WTC11 (cell line): ENCODE measurements around the gene PLXNC1. TPM values are rescaled to one million over a fixed set of nuclear protein-coding genes. Genes with fewer than 3 reads are reported as not detected.

Experiments used
- ATAC-seq: fragments of 200-7000 bp; cut with Tn5 transposase; 2 replicates; pipeline ENCODE4 v1.10.0; 2021; ENCODE audit warnings: mild to moderate bottlenecking, moderate library complexity
- CTCF ChIA-PET: fragments of 300-600 bp; sonication (Branson Sonifier 250); formaldehyde crosslinking; loops from one replicate; lab custom pipeline; 2021; ENCODE audit warnings: antibody characterized with exemption; lab: Charles Lee
- POLR2A ChIA-PET: fragments of 350-600 bp; sonication (Branson Sonifier 250); formaldehyde crosslinking; loops from one replicate; lab custom pipeline; 2021; ENCODE audit warnings: antibody characterized with exemption; lab: Charles Lee
- DNase-seq: peaks from one replicate; pipeline ENCODE4 v3.0.0; 2021; ENCODE audit warnings: low spot score
- H3K27ac Mint-ChIP-seq: 2 replicates; pipeline ENCODE4 v1.8.0; 2021; ENCODE audit warnings: mixed read lengths
- H3K27me3 Mint-ChIP-seq: 2 replicates; pipeline ENCODE4 v1.8.0; 2021; ENCODE audit warnings: low read depth, mild to moderate bottlenecking, moderate library complexity, mixed read lengths
- H3K36me3 Mint-ChIP-seq: 2 replicates; pipeline ENCODE4 v1.8.0; 2021; ENCODE audit warnings: mixed read lengths
- H3K4me1 Mint-ChIP-seq: 2 replicates; pipeline ENCODE4 v1.8.0; 2022; ENCODE audit warnings: mixed read lengths
- H3K4me3 Mint-ChIP-seq: 2 replicates; pipeline ENCODE4 v1.8.0; 2021; ENCODE audit warnings: mild to moderate bottlenecking, moderate library complexity, mixed read lengths
- H3K9me3 Mint-ChIP-seq: 2 replicates; pipeline ENCODE4 v1.8.0; 2021; ENCODE audit warnings: mixed read lengths
- AFF4 ChIP-seq: sonication (generic); formaldehyde crosslinking; IDR thresholded peaks from 2 replicates; pipeline ENCODE4 v1.8.1; 2023; ENCODE audit warnings: mild to moderate bottlenecking, missing genetic modification reagents, borderline replicate concordance
- AR ChIP-seq: fragments of 250-450 bp; sonication (Bioruptor Pico); IDR thresholded peaks from 2 replicates; pipeline ENCODE4 v1.9.0; 2021; ENCODE audit warnings: mild to moderate bottlenecking
- ATF2 ChIP-seq: sonication (generic); formaldehyde crosslinking; IDR thresholded peaks from 2 replicates; pipeline ENCODE4 v1.8.1; 2022; ENCODE audit warnings: low read depth, missing genetic modification reagents, borderline replicate concordance
- E2F1 ChIP-seq: sonication (generic); formaldehyde crosslinking; IDR thresholded peaks from 2 replicates; pipeline ENCODE4 v1.8.0; 2022; ENCODE audit warnings: mild to moderate bottlenecking, missing genetic modification reagents
- FOXP4 ChIP-seq: sonication (generic); formaldehyde crosslinking; IDR thresholded peaks from 2 replicates; pipeline ENCODE4 v1.8.0; 2022; ENCODE audit warnings: mild to moderate bottlenecking, missing genetic modification reagents
- PRDM15 ChIP-seq: sonication (generic); formaldehyde crosslinking; IDR thresholded peaks from 2 replicates; pipeline ENCODE4 v1.8.0; 2022; ENCODE audit warnings: missing genetic modification reagents
- PREB ChIP-seq: sonication (generic); formaldehyde crosslinking; IDR thresholded peaks from 2 replicates; pipeline ENCODE4 v1.8.1; 2022; ENCODE audit warnings: mild to moderate bottlenecking, missing genetic modification reagents, moderate library complexity, borderline replicate concordance
- ZNF263 ChIP-seq: sonication (generic); formaldehyde crosslinking; IDR thresholded peaks from 2 replicates; pipeline ENCODE4 v1.8.1; 2022; ENCODE audit warnings: low read depth, mild to moderate bottlenecking, moderate library complexity, missing genetic modification reagents
- ZNF532 ChIP-seq: fragments of 250-450 bp; sonication (Bioruptor Pico); IDR thresholded peaks from 2 replicates; pipeline ENCODE4 v1.9.0; 2021; ENCODE audit warnings: mild to moderate bottlenecking, borderline replicate concordance
- ZNF671 ChIP-seq: fragments of 250-450 bp; sonication (Bioruptor Pico); IDR thresholded peaks from 2 replicates; pipeline ENCODE4 v1.8.0; 2021; ENCODE audit warnings: mild to moderate bottlenecking
- total RNA-seq: library from RNA; stranded (reverse); gene quantifications from 3 replicates; pipeline ENCODE4 v1.2.3, GENCODE V29; 2021

PLXNC1 gene
- total RNA-seq, 1 experiment from 2014 or later: 3.1 TPM

GRCh38 chr12:94112121-94112520 lies 36.3 kb upstream of the PLXNC1 start (continued):
- TF ChIP-seq E2F1 (CRISPR knock-in tag): no peak
- TF ChIP-seq, all 79 proteins: peak for 0

GRCh38 chr12:94114166-94114565 lies 34.2 kb upstream of the PLXNC1 start:
- H3K9me3 Mint-ChIP-seq: no peaks in the 10 kb centered on the region
- POLR2A ChIA-PET: interaction anchor here (0.7 kb wide), 1 partner anchor 657 kb away, joined by 3 read pairs; no protein-coding TSS in a partner anchor
- H3K4me3 Mint-ChIP-seq: no peak overlapping the region
- DNase-seq (no peak), ATAC-seq (no peak)
- H3K27ac Mint-ChIP-seq: no peak overlapping the region
- peaks cover 7% of the 10 kb centered on the region for H3K4me1 Mint-ChIP-seq
- CTCF ChIA-PET: interaction anchor here (0.7 to 1.5 kb wide), 2 partner anchors 12 kb away, joined by 3 to 7 read pairs; no protein-coding TSS in a partner anchor
- no peak for TF ChIP-seq PRDM15 (CRISPR knock-in tag)
- no peaks in the 10 kb centered on the region for H3K36me3 Mint-ChIP-seq
- no peaks in the 10 kb centered on the region for H3K27me3 Mint-ChIP-seq

GRCh38 chr12:94116191-94116590 lies 32.2 kb upstream of the PLXNC1 start:
- POLR2A ChIA-PET: no interaction called here
- TF ChIP-seq ZNF532 (CRISPR knock-in tag): no peak
- TF ChIP-seq ATF2 (CRISPR knock-in tag): no peak
- TF ChIP-seq PREB (CRISPR knock-in tag): no peak
- TF ChIP-seq ZNF671: no peak
- TF ChIP-seq ZNF263 (CRISPR knock-in tag): no peak
- no peak for TF ChIP-seq AFF4 (CRISPR knock-in tag)
- TF ChIP-seq FOXP4 (CRISPR knock-in tag): no peak
- TF ChIP-seq AR: no peak

More at GRCh38 chr12:94116191-94116590, 32.2 kb upstream of the PLXNC1 start:
- Mint-ChIP-seq H3K27me3 (no peaks in the 10 kb centered on the region), H3K27ac (no peak overlapping the region), H3K4me3 (no peak overlapping the region), H3K9me3 (no peaks in the 10 kb centered on the region), H3K4me1 (peaks cover 5% of the 10 kb centered on the region), H3K36me3 (no peaks in the 10 kb centered on the region)
- ATAC-seq: no peak
- no peak for DNase-seq
- CTCF ChIA-PET: no interaction called here
